ENCODE data around the gene INTS1. TPM values are rescaled to one million over a fixed set of nuclear protein-coding genes. Genes with fewer than 3 reads are reported as not detected.

The INTS1 gene
- total and polyA plus RNA-seq, 2 of the 4 experiments (the other 2 are of a cell fraction) = 9.3 to 40.1 TPM

GRCh38 chr7:1455955-1456354, 48.2 kb downstream of the INTS1 start:
- H3K14ac ChIP-seq (replicated peaks; ENCODE audit: low read depth, low read length) = no peak overlapping the region
- DNase-seq (no peak), ATAC-seq (ENCODE audit: low read depth) (no peak)
- no peak overlapping the region for H2BK5ac ChIP-seq (ENCODE audit: low read depth, low read length, poor library complexity, severe bottlenecking)
- in situ Hi-C loops (cut with MboI; ENCODE audit: low sequenced_read_pairs) = no loop called here
- H4K5ac ChIP-seq (ENCODE audit: low read depth, low read length) = no peak overlapping the region
- no peak overlapping the region for H3K4me2 ChIP-seq (ENCODE audit: low read depth, low read length)
- no peak overlapping the region; the same call in 1 of the 2 replicates for H3K4ac ChIP-seq (ENCODE audit: low read depth, low read length)
- H3K4me3 ChIP-seq (ENCODE audit: insufficient read depth, low read depth, low read length) = no peak overlapping the region
- no peak overlapping the region for H3K23ac ChIP-seq (ENCODE audit: low read depth, low read length)
- no peaks in the 10 kb centered on the region for H3K36me3 ChIP-seq (ENCODE audit: control insufficient read depth, insufficient read depth, low read length)
- H2BK120ac ChIP-seq (ENCODE audit: low read depth, low read length) = no peak overlapping the region
- H2AK5ac ChIP-seq (ENCODE audit: low read depth, low read length) = peak overlapping the region; percentile 66
- TF ChIP-seq BHLHE40 (IDR thresholded peaks at IDR 0.05; ENCODE audit: low read depth, low read length) (no peak), RFX5 (IDR thresholded peaks at IDR 0.05; ENCODE audit: low read depth, low read length) (no peak), CEBPB (IDR thresholded peaks at IDR 0.05; ENCODE audit: low read depth, low read length) (no peak), USF2 (IDR thresholded peaks at IDR 0.05; ENCODE audit: low read depth, low read length) (no peak), NFE2L2 (IDR thresholded peaks at IDR 0.05; ENCODE audit: low read depth, low read length) (no peak), CTCF (conservative IDR thresholded peaks at IDR 0.05; ENCODE audit: low read depth, low read length) (no peak), MAZ (IDR thresholded peaks at IDR 0.05; ENCODE audit: borderline replicate concordance, low read depth, low read length) (no peak), RCOR1 (IDR thresholded peaks at IDR 0.05; ENCODE audit: insufficient replicate concordance, low read length) (no peak), CHD1 (IDR thresholded peaks at IDR 0.05; ENCODE audit: low read depth, low read length) (no peak), ELK1 (IDR thresholded peaks at IDR 0.05; ENCODE audit: borderline replicate concordance, low read depth, low read length) (no peak)
- H3K18ac ChIP-seq (ENCODE audit: low read depth, low read length) = no peak overlapping the region
- no peak overlapping the region for H4K8ac ChIP-seq (ENCODE audit: low read depth in 2 of 2, low read length in 2 of 2)
- no peak overlapping the region for H3K9ac ChIP-seq (ENCODE audit: low read depth, low read length)
- H3K79me1 ChIP-seq (ENCODE audit: low read depth in 1 of 2, low read length in 2 of 2) = peaks cover 0 to 80% of the 10 kb centered on the region in 2 experiments
- peaks cover 9% of the 10 kb centered on the region for H3K9me1 ChIP-seq (ENCODE audit: insufficient read depth, low read length)
- ChIA-PET CTCF (no interaction called here), POLR2A (ENCODE audit: unreplicated experiment) (no interaction called here)
- H3K27ac ChIP-seq (ENCODE audit: insufficient read depth, low read length) = no peak overlapping the region
- H4K91ac ChIP-seq (ENCODE audit: insufficient read depth, low read depth, low read length) = no peak overlapping the region
- H4K20me1 ChIP-seq (ENCODE audit: insufficient read depth, low read length) = peaks cover 36% of the 10 kb centered on the region
- H3K4me1 ChIP-seq (ENCODE audit: control insufficient read depth, insufficient read depth, low read length) = peaks cover 36% of the 10 kb centered on the region
- H3K56ac ChIP-seq (ENCODE audit: extremely low read depth, insufficient read depth, low read length) = no peak overlapping the region
- 100% methylated on average over 1 of the region's 13 CpGs; no CpG with 5 or more reads in 1 of the 2 experiments for WGBS, 2 experiments (ENCODE audit: extremely low coverage in 2 of 2, insufficient read length in 1 of 2)
- no peaks in the 10 kb centered on the region for H3K9me3 ChIP-seq (ENCODE audit: control insufficient read depth, insufficient read depth, low read length)
- no peak overlapping the region for H2BK15ac ChIP-seq (ENCODE audit: low read depth, low read length)
- BruUV-seq (replicated peaks) = no TSS peak
- no peak overlapping the region for H2AFZ ChIP-seq (replicated peaks; ENCODE audit: low read length, poor library complexity)
- dilution Hi-C loops (cut with HindIII; ENCODE audit: low sequenced_read_pairs, unreplicated experiment) = no loop called here
- H2BK20ac ChIP-seq (ENCODE audit: low read depth, low read length) = no peak overlapping the region
- no peaks in the 10 kb centered on the region for H3K27me3 ChIP-seq (ENCODE audit: control insufficient read depth, insufficient read depth, low read length)
- intact Hi-C loops (cut with micrococcal nuclease) = no loop called here
- H2AK9ac ChIP-seq (replicated peaks; ENCODE audit: low read depth, low read length, poor library complexity) = peak overlapping the region; percentile 53

Measured in IMR-90 (cell line).